A673 (cell line): ENCODE measurements around the gene DPM2. TPM values are rescaled to one million over a fixed set of nuclear protein-coding genes. Genes with fewer than 3 reads are reported as not detected.

ENCODE experiments used
- BruUV-seq: library from RNA; stranded (reverse); fragments of 400-500 nt; replicated peaks from 2 replicates; lab custom pipeline; 2021; lab: Mats Ljungman, UMichigan
- CTCF ChIA-PET: fragments of 300-600 bp; sonication (Branson Sonifier 250); formaldehyde crosslinking; loops from one replicate; lab custom pipeline; 2022; ENCODE audit warnings: antibody characterized with exemption; lab: Charles Lee
- POLR2A ChIA-PET: fragments of 300-600 bp; sonication (Branson Sonifier 250); formaldehyde crosslinking; loops from one replicate; lab custom pipeline; 2022; ENCODE audit warnings: antibody characterized with exemption; ENCODE audit not compliant: low non-redundant PET; lab: Charles Lee
- DNase-seq: peaks from one replicate; pipeline ENCODE4 v3.0.0-alpha.2; 2015; ENCODE audit warnings: low spot score
- H3K27ac ChIP-seq: fragments of 200-600 bp; sonication (generic); 2 replicates; pipeline ENCODE4 v1.5.1; 2016; ENCODE audit warnings: mixed run types, low read depth, mild to moderate bottlenecking, mixed read lengths, antibody characterized with exemption, low read length; ENCODE audit not compliant: poor library complexity, severe bottlenecking
- H3K27me3 ChIP-seq: fragments of 200-600 bp; sonication (generic); replicated peaks from 2 replicates; pipeline ENCODE4 v1.6.1; 2017; ENCODE audit warnings: mixed run types, low read depth, mild to moderate bottlenecking, mixed read lengths, antibody characterized with exemption, low read length; ENCODE audit not compliant: insufficient read depth, poor library complexity
- H3K36me3 ChIP-seq: fragments of 200-600 bp; sonication (generic); 2 replicates; pipeline ENCODE4 v1.6.1; 2016; ENCODE audit warnings: mixed run types, mild to moderate bottlenecking, mixed read lengths, antibody characterized with exemption, low read length; ENCODE audit not compliant: insufficient read depth, poor library complexity, severe bottlenecking
- H3K4me1 ChIP-seq: fragments of 200-600 bp; sonication (generic); 2 replicates; pipeline ENCODE4 v1.6.1; 2017; ENCODE audit warnings: mixed run types, mild to moderate bottlenecking, mixed read lengths, antibody characterized with exemption, low read length; ENCODE audit not compliant: insufficient read depth, poor library complexity, severe bottlenecking
- H3K4me3 ChIP-seq: fragments of 200-600 bp; sonication (generic); 2 replicates; pipeline ENCODE4 v1.5.1; 2016; ENCODE audit warnings: low read depth, mixed run types, mild to moderate bottlenecking, mixed read lengths, low read length; ENCODE audit not compliant: poor library complexity, severe bottlenecking
- H3K9me3 ChIP-seq: fragments of 200-600 bp; sonication (generic); 2 replicates; pipeline ENCODE4 v1.6.1; 2016; ENCODE audit warnings: mixed run types, low read depth, mild to moderate bottlenecking, mixed read lengths, antibody characterized with exemption, low read length; ENCODE audit not compliant: poor library complexity, severe bottlenecking
- EZH2 ChIP-seq: fragments of 200-600 bp; sonication (generic); IDR thresholded peaks from 2 replicates; pipeline ENCODE4 v1.6.1; 2017; ENCODE audit warnings: borderline replicate concordance, low read depth, mild to moderate bottlenecking, mixed read lengths, antibody characterized with exemption, low read length; ENCODE audit not compliant: poor library complexity, severe bottlenecking
- intact Hi-C: fragments of 100-400 bp; cut with micrococcal nuclease; formaldehyde crosslinking; loops from one replicate; pipeline ENCODE4 v1.10.0; 2022; ENCODE audit not compliant: unreplicated experiment
- total RNA-seq: library from RNA; stranded (reverse); gene quantifications from 2 replicates; pipeline ENCODE4 v1.2.3, GENCODE V29; 2021
- TF ChIP-seq, protein P1 (sequence below): fragments of 300-800, 200-600 bp; sonication (generic); conservative IDR thresholded peaks from 2 replicates; pipeline ENCODE4 v1.5.1; 2017; ENCODE audit warnings: low read depth, mild to moderate bottlenecking, antibody characterized with exemption, low read length, moderate library complexity, mixed read lengths

The DPM2 gene
- total RNA-seq, 1 experiment from 2014 or later: 51.5 TPM

DNA sequence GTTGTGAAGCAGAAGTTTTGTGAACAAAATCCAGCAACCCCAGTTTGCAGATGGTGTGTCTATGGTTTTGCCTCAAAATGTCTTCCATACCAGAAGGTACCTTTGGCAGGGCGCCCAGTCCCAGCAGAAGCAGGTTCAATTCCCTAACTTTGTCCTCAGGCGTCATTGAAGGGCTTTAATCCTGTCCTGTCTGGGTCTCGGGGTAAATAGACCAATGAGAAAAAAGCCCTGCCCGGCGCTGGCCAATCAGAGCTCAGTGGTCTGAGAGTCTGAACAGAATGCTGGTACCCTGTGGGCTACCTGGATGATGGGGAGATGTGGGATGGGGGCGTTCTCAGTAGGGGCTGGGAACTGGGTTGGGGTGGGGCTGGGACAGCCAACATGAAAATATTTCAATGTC is 14.6 kb downstream of the DPM2 start:
- no peak for DNase-seq
- Histone ChIP-seq H3K27me3 (no peaks in the 10 kb centered on the region), H3K36me3 (no peaks in the 10 kb centered on the region), H3K4me1 (peaks cover 9% of the 10 kb centered on the region), H3K4me3 (no peak overlapping the region), H3K9me3 (no peaks in the 10 kb centered on the region), H3K27ac (no peak overlapping the region)
- CTCF ChIA-PET: no interaction called here
- TF ChIP-seq, protein P1, sequence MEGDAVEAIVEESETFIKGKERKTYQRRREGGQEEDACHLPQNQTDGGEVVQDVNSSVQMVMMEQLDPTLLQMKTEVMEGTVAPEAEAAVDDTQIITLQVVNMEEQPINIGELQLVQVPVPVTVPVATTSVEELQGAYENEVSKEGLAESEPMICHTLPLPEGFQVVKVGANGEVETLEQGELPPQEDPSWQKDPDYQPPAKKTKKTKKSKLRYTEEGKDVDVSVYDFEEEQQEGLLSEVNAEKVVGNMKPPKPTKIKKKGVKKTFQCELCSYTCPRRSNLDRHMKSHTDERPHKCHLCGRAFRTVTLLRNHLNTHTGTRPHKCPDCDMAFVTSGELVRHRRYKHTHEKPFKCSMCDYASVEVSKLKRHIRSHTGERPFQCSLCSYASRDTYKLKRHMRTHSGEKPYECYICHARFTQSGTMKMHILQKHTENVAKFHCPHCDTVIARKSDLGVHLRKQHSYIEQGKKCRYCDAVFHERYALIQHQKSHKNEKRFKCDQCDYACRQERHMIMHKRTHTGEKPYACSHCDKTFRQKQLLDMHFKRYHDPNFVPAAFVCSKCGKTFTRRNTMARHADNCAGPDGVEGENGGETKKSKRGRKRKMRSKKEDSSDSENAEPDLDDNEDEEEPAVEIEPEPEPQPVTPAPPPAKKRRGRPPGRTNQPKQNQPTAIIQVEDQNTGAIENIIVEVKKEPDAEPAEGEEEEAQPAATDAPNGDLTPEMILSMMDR: no peak
- no peak for TF ChIP-seq EZH2
- no TSS peak for BruUV-seq
- POLR2A ChIA-PET: no interaction called here
- intact Hi-C loops: loop anchor here (5.0 kb wide), 3 partner anchors 421 to 986 kb away; no protein-coding TSS in a partner anchor

DNA sequence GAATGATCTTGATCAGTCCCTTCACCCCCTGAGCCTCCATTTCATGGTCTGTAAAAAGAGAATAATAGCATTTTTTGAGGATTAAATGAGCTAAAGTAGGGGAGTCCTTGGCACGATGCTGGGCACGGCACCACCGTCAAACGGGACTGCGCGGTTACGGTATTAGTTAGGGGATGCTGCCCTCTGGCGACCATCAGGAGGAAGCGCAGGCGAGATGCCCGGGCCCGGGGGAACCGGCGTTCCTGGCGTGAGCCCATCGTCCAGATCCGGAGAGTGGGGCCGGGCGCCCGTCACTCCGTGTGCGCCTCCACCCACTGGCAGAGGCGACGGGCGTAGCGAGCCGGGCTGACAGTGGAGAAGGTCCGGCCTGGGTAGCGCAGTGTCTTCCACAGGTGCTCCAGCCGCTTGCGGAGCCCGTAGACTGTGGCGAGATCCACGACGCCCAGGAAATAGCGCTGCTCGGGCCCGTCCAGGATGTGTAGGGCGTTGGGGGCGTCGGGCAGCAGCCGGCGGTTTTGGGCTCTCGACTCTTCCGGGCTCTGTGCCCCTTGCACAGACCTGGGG is 16.0 kb downstream of the DPM2 start:
- no peaks in the 10 kb centered on the region for H3K36me3 ChIP-seq
- DNase-seq: peak; percentile 63
- intact Hi-C loops: loop anchor here (1.0 to 5.0 kb wide), 6 partner anchors 135 to 984 kb away; partner anchors contain the start of genes CDK9 and TOR2A
- CTCF ChIA-PET: interaction anchor here (0.6 to 1.1 kb wide), 4 partner anchors 9 to 1206 kb away, joined by 3 to 7 read pairs (median 4); partner anchors contain the start of gene TOR2A
- peaks cover 16% of the 10 kb centered on the region for H3K4me1 ChIP-seq
- BruUV-seq: no TSS peak
- no peak for TF ChIP-seq EZH2
- TF ChIP-seq, protein P1: peak; percentile 92
- H3K9me3 ChIP-seq: no peaks in the 10 kb centered on the region
- POLR2A ChIA-PET: interaction anchor here (0.6 kb wide), 1 partner anchor 187 kb away, joined by 4 read pairs; the partner anchor contains the start of gene TOR2A
- H3K27me3 ChIP-seq: no peaks in the 10 kb centered on the region
- no peak overlapping the region for H3K27ac ChIP-seq
- H3K4me3 ChIP-seq: no peak overlapping the region

DNA sequence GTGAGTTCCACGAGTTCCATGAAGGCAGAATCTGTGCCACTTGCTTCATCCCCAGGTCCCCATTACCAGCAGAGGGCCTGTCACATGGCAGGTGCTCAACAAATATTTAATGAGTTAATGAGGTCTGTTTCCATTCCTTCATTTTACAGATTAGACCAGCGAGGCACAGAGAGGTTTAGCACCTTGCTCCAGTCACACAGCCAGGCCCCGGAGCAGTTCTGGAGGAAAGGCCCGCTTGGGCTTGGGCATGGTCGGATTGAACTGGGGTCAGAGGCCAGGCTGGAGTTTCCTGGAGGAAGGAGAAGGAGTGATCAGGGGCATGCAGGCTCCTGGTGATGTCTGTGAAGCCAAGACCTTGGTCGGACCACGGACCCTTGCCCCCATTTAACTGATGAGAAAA is 16.9 kb downstream of the DPM2 start:
- no peak overlapping the region for H3K27ac ChIP-seq
- H3K4me1 ChIP-seq: peaks cover 22% of the 10 kb centered on the region
- BruUV-seq: no TSS peak
- DNase-seq: no peak
- ChIA-PET POLR2A (no interaction called here), CTCF (interaction anchor here (0.6 to 1.1 kb wide), 4 partner anchors 9 to 1206 kb away, joined by 3 to 7 read pairs (median 4); partner anchors contain the start of gene TOR2A)
- intact Hi-C loops: loop anchor here (1.0 to 5.0 kb wide), 6 partner anchors 134 to 983 kb away; partner anchors contain the start of genes CDK9 and TOR2A
- H3K27me3 ChIP-seq: no peaks in the 10 kb centered on the region
- TF ChIP-seq EZH2: no peak
- H3K9me3 ChIP-seq: no peaks in the 10 kb centered on the region
- H3K36me3 ChIP-seq: no peaks in the 10 kb centered on the region
- no peak overlapping the region for H3K4me3 ChIP-seq
